Stomach (tissue), 4 donors: ENCODE results near the gene MAP3K12.

Experiments
- EP300 ChIP-seq: sonication (generic); formaldehyde crosslinking; IDR thresholded peaks from one replicate; pipeline ENCODE4 v1.6.1; 2017; ENCODE audit warnings: antibody characterized with exemption
- POLR2A ChIP-seq, 4 donors: fragments of 450-650 bp; IDR thresholded peaks; one replicate each; pipeline ENCODE4 v1.6.1; 2016; ENCODE audit warnings: antibody characterized with exemption in 4 of 4, control low read depth in 2 of 4, mild to moderate bottlenecking in 1 of 4, moderate library complexity in 1 of 4
- TF ChIP-seq, protein P1 (sequence below), 7 experiments: fragments of 450-650 bp in 4 of 7; fragments of 200-600 bp in 3 of 7; sonication (generic) in 3 of 7; IDR thresholded peaks; one replicate each; pipeline ENCODE4 v1.5.1; 2016 to 2019; ENCODE audit warnings: antibody characterized with exemption in 7 of 7, control low read depth in 2 of 7, mild to moderate bottlenecking in 1 of 7

DNA sequence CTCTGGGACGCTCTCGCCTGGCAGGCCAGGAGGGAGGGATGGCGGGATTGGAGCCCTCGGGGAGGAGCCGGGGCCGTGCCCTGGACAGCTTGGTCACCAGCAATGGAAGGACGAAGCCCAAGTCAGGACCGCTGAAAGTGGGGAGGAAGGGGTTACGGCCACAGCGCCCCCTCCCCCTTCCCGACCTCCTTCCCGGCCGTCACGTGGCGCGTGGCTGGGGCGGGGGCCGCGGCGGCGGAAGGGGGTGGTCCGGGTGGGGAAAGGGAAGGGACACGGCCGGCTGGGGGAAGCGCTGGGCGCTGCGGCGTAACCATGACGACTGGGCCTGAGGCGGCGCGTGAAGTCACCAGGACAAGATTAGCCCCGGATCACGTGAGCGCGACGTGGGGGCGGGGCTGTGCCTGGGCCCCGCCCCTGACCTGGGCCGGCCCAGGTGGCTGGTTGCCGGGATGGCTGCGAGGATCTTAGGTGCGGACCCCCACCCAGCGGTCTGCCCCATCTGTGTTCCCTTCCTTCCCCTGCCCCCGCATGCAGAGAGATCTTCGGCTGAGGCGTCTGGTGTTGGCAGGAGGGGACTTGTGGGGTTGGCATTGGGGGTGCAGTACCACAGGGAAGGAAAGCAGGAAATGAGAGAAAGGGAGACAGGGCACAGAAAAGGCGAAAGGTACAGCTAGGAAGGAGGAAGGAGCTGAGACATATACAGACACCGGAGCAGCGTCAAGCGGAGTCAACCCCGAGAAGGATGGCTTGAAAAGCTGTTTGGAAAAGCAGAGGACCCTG is 6.2 kb downstream of the MAP3K12 start:
- TF ChIP-seq EP300 (no peak), POLR2A (IDR thresholded peaks at IDR 0.05) (peak in 2 of 4 donors; percentile 44 to 73)
- TF ChIP-seq, protein P1, sequence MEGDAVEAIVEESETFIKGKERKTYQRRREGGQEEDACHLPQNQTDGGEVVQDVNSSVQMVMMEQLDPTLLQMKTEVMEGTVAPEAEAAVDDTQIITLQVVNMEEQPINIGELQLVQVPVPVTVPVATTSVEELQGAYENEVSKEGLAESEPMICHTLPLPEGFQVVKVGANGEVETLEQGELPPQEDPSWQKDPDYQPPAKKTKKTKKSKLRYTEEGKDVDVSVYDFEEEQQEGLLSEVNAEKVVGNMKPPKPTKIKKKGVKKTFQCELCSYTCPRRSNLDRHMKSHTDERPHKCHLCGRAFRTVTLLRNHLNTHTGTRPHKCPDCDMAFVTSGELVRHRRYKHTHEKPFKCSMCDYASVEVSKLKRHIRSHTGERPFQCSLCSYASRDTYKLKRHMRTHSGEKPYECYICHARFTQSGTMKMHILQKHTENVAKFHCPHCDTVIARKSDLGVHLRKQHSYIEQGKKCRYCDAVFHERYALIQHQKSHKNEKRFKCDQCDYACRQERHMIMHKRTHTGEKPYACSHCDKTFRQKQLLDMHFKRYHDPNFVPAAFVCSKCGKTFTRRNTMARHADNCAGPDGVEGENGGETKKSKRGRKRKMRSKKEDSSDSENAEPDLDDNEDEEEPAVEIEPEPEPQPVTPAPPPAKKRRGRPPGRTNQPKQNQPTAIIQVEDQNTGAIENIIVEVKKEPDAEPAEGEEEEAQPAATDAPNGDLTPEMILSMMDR (IDR thresholded peaks at IDR 0.05): no peak
